ENCODE data around the gene GET4.
"Not testable (repeated sequence)": the region's sequence is repeated elsewhere in the genome, so short reads cannot be mapped to it uniquely, and the experiment has no call there.

Gene GET4

GRCh38 chr7:907158-907980 is 31.0 kb downstream of the GET4 start:
- H3K4me3 ChIP-seq (ENCODE audit: low read depth, low read length), result no peak overlapping the region
- TF ChIP-seq CTCF (IDR thresholded peaks at IDR 0.05; ENCODE audit: borderline replicate concordance, insufficient read depth, low read depth, low read length), result no peak

DNA sequence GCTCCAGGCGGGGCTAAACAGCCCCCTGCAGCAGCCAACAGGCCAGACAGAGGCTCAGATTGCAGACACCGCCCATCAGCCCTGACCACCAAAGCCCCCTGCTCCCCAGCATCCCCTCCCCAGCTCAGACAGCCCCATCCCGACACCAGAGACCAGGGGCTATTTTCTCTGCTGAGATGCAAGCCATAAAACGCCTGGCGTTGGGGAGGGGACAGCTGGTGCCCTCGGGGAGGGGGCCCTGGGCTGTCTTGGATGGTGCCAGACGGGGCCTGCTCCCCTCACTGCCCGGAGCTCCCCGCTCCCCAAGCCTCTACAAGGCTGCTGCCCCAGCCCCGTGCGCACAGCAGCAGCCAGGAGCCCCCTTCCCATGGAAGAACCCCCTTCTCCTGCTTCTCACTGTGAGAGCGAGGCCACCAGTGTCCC is 31.8 kb downstream of the GET4 start:
- no peak for TF ChIP-seq CTCF (IDR thresholded peaks at IDR 0.05; ENCODE audit: borderline replicate concordance, insufficient read depth, low read depth, low read length)
- H3K4me3 ChIP-seq (ENCODE audit: low read depth, low read length), result no peak overlapping the region

DNA sequence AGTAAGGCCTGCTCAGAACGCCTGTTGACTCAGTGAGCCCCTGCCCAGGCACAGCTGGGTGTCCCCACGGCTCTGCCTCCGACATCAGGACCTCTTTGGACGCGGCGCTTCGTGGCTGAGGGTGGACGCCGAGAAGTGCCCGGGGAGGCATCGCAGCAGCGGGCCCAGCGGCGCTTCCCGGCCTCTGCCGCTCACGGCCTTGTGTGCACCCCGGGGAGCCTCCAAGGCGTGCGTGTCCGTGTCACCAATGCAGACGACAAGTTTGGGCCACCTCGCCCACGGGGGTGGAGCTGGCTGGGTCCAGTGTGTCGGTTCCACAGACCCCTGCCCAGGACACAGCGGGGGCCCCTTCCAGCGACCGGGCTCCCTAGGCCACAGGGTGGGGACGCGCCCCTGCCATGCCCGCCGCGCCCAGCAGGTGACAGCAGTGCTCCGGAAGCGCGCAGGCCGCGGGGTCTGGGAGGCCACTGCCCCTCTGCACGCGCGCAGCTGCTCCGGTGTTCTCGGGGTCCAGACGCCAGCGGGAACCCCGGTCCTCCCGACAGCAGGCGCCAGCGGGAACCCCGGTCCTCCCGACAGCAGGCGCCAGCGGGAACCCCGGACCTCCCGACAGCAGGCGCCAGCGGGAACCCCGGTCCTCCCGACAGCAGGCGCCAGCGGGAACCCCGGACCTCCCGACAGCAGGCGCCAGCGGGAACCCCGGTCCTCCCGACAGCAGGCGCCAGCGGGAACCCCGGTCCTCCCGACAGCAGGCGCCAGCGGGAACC is 32.4 kb downstream of the GET4 start:
- peak; percentile 87 for TF ChIP-seq CTCF (IDR thresholded peaks at IDR 0.05; ENCODE audit: borderline replicate concordance, insufficient read depth, low read depth, low read length)
- H3K4me3 ChIP-seq (ENCODE audit: low read depth, low read length), result not testable (repeated sequence)

DNA sequence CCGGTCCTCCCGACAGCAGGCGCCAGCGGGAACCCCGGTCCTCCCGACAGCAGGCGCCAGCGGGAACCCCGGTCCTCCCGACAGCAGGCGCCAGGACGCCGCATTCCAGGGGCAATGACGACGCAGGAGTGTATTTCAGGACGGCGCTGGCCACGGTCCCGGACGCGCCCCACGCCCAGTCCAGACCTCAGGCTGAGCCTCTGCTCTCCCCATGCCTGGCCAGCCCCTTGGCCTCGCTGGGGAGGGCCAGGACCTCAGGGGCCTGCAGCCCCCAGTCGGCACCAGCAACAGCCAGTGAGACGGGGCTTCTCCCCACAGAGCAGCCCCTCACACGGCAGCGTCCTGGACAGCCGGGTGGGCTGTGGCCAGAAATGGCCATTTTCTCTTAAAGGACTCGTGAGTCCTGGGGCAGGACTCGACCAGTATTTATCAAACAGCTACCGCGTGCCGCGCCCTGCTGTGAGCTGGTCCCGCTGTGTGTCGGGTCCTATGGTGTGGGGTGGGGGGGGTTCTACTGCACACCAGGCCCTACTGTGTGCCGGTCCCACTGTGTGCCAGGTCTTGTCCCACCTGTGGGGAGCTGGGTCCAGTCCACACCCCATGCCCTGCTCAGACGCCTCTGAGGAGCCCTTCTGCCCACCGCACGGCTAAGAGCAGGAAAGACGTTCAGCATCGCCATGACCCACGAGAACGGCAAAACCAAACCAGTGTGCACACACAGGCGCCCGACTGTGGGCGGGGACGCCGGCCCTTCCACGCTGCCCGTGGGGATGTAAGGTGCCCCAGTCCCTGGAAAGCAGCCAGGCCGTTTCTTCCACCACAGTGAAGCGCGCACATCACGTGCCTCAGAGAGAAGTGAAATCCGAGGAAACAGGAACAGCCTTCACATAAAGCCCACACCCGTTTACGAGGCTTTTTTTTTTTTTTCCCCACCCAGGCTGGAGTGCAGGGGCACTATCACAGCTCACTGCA is 33.3 kb downstream of the GET4 start:
- H3K4me3 ChIP-seq (ENCODE audit: low read depth, low read length), result no peak overlapping the region

GRCh38 chr7:910441-910861 is 34.1 kb downstream of the GET4 start:
- TF ChIP-seq CTCF (IDR thresholded peaks at IDR 0.05; ENCODE audit: borderline replicate concordance, insufficient read depth, low read depth, low read length), result no peak
- H3K4me3 ChIP-seq (ENCODE audit: low read depth, low read length), result no peak overlapping the region

More for the DNA sequence above, 33.3 kb downstream of the GET4 start:
- no peak for TF ChIP-seq CTCF (IDR thresholded peaks at IDR 0.05; ENCODE audit: borderline replicate concordance, insufficient read depth, low read depth, low read length)

DNA sequence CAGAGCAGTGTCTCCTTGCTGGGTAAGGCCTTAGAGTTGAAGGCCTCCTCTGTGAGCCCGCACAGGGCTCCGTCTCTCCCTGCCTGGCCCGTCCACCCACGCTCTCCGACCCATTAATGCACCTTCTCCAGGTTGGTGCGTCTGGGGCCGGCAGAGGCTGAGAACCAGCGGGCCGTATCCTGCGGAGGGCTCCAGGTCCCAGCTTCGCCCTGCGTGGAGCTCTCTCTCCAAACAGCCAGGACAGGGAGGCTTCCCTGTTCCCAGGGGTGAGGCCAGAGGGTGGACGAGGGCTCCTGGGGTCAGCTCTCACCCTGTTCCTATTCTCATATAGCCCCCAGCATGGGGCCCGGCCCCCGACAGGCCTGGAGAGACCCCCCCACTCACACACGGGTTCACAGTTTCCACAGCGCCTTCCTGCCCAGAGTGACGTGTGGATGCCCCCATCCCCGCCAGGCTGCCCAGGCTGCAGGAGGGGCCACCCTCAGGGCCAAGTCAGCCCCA is 34.6 kb downstream of the GET4 start:
- no peak overlapping the region for H3K4me3 ChIP-seq (ENCODE audit: low read depth, low read length)
- TF ChIP-seq CTCF (IDR thresholded peaks at IDR 0.05; ENCODE audit: borderline replicate concordance, insufficient read depth, low read depth, low read length), result no peak
